SW 1271 (cell line): ENCODE data around the gene SGIP1.

Experiments
- DNase-seq, 2 experiments: peaks; one replicate each; lab custom pipeline; 2025; lab: John Stamatoyannopoulos, UW

The SGIP1 gene

GRCh38 chr1:66533804-66534740 lies at the start of gene SGIP1:
Gene SGIP1, plus strand, starts transcription at chr1:66534153. Its CDS starts 206 bp downstream, at chr1:66534359.
- no peak for DNase-seq

GRCh38 chr1:66489151-66489550 lies 44.8 kb upstream of the SGIP1 start:
- DNase-seq = peak in 1 of 2 experiments; percentile 49

GRCh38 chr1:66489972-66490601 lies 43.9 kb upstream of the SGIP1 start:
- DNase-seq = no peak

- DNase-seq = no peak
These were observed 43.1 kb upstream of the SGIP1 start for GRCh38 chr1:66490816-66491215.

- DNase-seq = peak in 1 of 2 experiments; percentile 12
These were observed 41.5 kb upstream of the SGIP1 start for GRCh38 chr1:66492424-66492823.

GRCh38 chr1:66493731-66494130 lies 40.2 kb upstream of the SGIP1 start:
- DNase-seq = no peak

- DNase-seq = no peak
These were observed 39.5 kb upstream of the SGIP1 start for GRCh38 chr1:66494482-66494881.

GRCh38 chr1:66495495-66495894 lies 38.5 kb upstream of the SGIP1 start:
- no peak for DNase-seq

- DNase-seq = no peak
These were observed 36.0 kb upstream of the SGIP1 start for GRCh38 chr1:66497910-66498309.

- DNase-seq = no peak
These were observed 33.7 kb upstream of the SGIP1 start for GRCh38 chr1:66500301-66500700.

- DNase-seq = no peak
These were observed 31.9 kb upstream of the SGIP1 start for GRCh38 chr1:66502086-66502485.

- DNase-seq = peak; percentile 14 to 54
These were observed 30.0 kb upstream of the SGIP1 start for GRCh38 chr1:66503841-66504470.

GRCh38 chr1:66505671-66506392 lies 28.1 kb upstream of the SGIP1 start:
- DNase-seq = no peak

GRCh38 chr1:66506393-66506687 lies 27.6 kb upstream of the SGIP1 start:
- DNase-seq = no peak

- no peak for DNase-seq
These were observed 27.0 kb upstream of the SGIP1 start for GRCh38 chr1:66506991-66507390.

- DNase-seq = no peak
These were observed 23.5 kb upstream of the SGIP1 start for GRCh38 chr1:66510407-66510806.

GRCh38 chr1:66511118-66511517 lies 22.8 kb upstream of the SGIP1 start:
- DNase-seq = no peak

GRCh38 chr1:66517959-66518358 lies 16.0 kb upstream of the SGIP1 start:
- no peak for DNase-seq

GRCh38 chr1:66518654-66519053 lies 15.3 kb upstream of the SGIP1 start:
- no peak for DNase-seq

- no peak for DNase-seq
These were observed 14.0 kb upstream of the SGIP1 start for GRCh38 chr1:66519992-66520391.

GRCh38 chr1:66520655-66521054 lies 13.3 kb upstream of the SGIP1 start:
- DNase-seq = no peak

GRCh38 chr1:66521721-66522365 lies 12.1 kb upstream of the SGIP1 start:
- DNase-seq = peak in 1 of 2 experiments; percentile 66
